ENCODE measurements around the gene AKAP8L.

DNA sequence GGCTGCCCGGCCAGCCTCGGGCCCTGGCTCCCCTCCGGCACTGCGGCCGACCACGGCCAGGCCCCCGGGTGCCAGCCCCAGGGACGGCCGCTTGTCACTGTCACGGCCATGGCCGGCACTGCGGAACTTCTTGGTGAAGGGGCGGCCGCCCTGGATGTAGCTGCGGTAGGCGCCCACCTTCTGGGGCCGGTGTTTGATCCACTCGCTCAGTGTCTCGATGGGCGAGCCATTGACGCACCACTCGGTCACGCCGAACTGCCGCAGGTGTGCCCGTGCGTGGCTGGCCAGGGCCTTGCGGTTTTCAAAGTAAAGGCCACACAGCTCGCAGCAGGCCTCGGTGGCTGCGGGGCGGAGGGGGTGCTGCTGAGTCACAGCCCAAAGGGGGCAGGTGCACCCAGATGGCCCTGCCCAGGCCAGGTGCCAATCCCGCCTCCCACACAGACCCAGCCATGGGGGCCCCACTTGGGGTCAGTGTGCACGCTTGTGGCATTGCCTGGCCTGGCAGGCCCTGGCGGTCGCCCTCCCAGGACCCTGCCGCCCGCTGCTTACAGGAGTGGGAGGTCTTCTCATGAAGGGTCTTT is 6.0 kb upstream of the AKAP8L start:
- TF ChIP-seq POLR2AphosphoS5 (IDR thresholded peaks at IDR 0.05; ENCODE audit: borderline replicate concordance, low read depth, low read length) (no peak), EZH2 (IDR thresholded peaks at IDR 0.05) (no peak)
